ENCODE measurements around the gene AKAP8L. TPM values are rescaled to one million over a fixed set of nuclear protein-coding genes. Genes with fewer than 3 reads are reported as not detected.

Gene AKAP8L
- total and polyA plus RNA-seq, 9 of the 15 experiments (the other 6 are each of a cell fraction or from before 2014, with no cell fraction given) = 2.4 to 116 (median 70.7) TPM

DNA sequence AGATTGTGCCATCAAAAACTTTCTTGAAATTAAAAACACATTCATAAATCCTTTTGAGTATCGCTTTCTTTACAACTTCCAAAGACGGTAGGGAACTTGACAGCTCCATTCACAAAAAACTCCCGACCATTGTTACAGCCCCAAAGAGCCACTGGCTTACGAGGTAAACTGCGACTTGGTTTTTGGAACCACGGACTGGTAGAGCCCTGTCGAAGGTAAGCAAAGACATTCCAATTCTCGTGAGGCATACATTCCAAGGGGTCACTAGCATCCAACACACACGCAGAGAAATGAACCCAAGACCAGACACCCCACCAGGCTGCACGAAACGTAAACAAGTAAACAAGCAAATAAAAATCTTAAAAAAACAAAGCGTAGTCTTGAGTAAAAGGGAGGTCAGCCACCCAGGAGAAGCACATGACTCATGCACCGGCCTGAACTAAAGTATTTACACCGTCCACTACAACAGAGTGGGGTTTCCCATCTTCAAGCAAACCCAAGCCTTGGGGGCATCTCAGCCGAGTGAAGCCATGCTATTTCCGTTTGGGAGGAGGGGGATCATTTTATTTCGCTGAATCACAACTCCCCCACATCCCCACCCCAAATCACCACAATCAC, 87.9 kb downstream of the AKAP8L start (continued):
- TF ChIP-seq HES1 (IDR thresholded peaks at IDR 0.05; ENCODE audit: low read depth) = no peak
- no peak for TF ChIP-seq POLR2A (conservative IDR thresholded peaks at IDR 0.05)
- TF ChIP-seq TAF1 (IDR thresholded peaks at IDR 0.05; ENCODE audit: control insufficient read depth, extremely low read depth, insufficient read depth, low read length, severe bottlenecking) = no peak
- no peak for TF ChIP-seq PTBP1 (IDR thresholded peaks at IDR 0.05; ENCODE audit: low read depth, low read length)
- TF ChIP-seq ZNF197 (CRISPR knock-in tag; IDR thresholded peaks at IDR 0.05; ENCODE audit: low read depth) = no peak
- TF ChIP-seq, protein P1, sequence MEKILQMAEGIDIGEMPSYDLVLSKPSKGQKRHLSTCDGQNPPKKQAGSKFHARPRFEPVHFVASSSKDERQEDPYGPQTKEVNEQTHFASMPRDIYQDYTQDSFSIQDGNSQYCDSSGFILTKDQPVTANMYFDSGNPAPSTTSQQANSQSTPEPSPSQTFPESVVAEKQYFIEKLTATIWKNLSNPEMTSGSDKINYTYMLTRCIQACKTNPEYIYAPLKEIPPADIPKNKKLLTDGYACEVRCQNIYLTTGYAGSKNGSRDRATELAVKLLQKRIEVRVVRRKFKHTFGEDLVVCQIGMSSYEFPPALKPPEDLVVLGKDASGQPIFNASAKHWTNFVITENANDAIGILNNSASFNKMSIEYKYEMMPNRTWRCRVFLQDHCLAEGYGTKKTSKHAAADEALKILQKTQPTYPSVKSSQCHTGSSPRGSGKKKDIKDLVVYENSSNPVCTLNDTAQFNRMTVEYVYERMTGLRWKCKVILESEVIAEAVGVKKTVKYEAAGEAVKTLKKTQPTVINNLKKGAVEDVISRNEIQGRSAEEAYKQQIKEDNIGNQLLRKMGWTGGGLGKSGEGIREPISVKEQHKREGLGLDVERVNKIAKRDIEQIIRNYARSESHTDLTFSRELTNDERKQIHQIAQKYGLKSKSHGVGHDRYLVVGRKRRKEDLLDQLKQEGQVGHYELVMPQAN (IDR thresholded peaks at IDR 0.05; ENCODE audit: borderline replicate concordance) = 0 out of 2 replicates have a peak, but pooled peaks have one; percentile 48
- TF ChIP-seq PRMT5 (CRISPR knock-in tag; IDR thresholded peaks at IDR 0.05) = no peak
- TF ChIP-seq KLF1 (tag; IDR thresholded peaks at IDR 0.05) = no peak
- TF ChIP-seq, protein P2, sequence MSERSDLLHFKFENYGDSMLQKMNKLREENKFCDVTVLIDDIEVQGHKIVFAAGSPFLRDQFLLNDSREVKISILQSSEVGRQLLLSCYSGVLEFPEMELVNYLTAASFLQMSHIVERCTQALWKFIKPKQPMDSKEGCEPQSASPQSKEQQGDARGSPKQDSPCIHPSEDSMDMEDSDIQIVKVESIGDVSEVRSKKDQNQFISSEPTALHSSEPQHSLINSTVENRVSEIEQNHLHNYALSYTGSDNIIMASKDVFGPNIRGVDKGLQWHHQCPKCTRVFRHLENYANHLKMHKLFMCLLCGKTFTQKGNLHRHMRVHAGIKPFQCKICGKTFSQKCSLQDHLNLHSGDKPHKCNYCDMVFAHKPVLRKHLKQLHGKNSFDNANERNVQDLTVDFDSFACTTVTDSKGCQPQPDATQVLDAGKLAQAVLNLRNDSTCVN (CRISPR knock-in tag; IDR thresholded peaks at IDR 0.05) = no peak
- TF ChIP-seq ZNF282 (CRISPR knock-in tag; IDR thresholded peaks at IDR 0.05) = no peak
- TF ChIP-seq GATA2 (CRISPR knock-in tag; IDR thresholded peaks at IDR 0.05) = no peak
- TF ChIP-seq FOXJ2 (tag; IDR thresholded peaks at IDR 0.05) = no peak
- TF ChIP-seq ZZZ3 (IDR thresholded peaks at IDR 0.05) = no peak
- no peak for TF ChIP-seq BACH1 (tag; IDR thresholded peaks at IDR 0.05)
- no peak for TF ChIP-seq ZNF324 (CRISPR knock-in tag; IDR thresholded peaks at IDR 0.05)
- TF ChIP-seq MYC (IDR thresholded peaks at IDR 0.05; ENCODE audit: low read depth, low read length) = no peak
- no peak for TF ChIP-seq MYC (CRISPR knock-in tag; IDR thresholded peaks at IDR 0.05; ENCODE audit: borderline replicate concordance, low read depth)
- TF ChIP-seq MIER1 (IDR thresholded peaks at IDR 0.05; ENCODE audit: low read depth) = no peak
- TF ChIP-seq NR2C1 (IDR thresholded peaks at IDR 0.05) = no peak
- no peak for TF ChIP-seq NR2C1 (tag; IDR thresholded peaks at IDR 0.05)
- no peak for TF ChIP-seq TAL1 (IDR thresholded peaks at IDR 0.05)
- no peak for TF ChIP-seq HNRNPL (IDR thresholded peaks at IDR 0.05; ENCODE audit: low read depth, low read length)
- no peak for TF ChIP-seq ARID3A (IDR thresholded peaks at IDR 0.05; ENCODE audit: borderline replicate concordance, low read depth, low read length)
- TF ChIP-seq, protein P3, sequence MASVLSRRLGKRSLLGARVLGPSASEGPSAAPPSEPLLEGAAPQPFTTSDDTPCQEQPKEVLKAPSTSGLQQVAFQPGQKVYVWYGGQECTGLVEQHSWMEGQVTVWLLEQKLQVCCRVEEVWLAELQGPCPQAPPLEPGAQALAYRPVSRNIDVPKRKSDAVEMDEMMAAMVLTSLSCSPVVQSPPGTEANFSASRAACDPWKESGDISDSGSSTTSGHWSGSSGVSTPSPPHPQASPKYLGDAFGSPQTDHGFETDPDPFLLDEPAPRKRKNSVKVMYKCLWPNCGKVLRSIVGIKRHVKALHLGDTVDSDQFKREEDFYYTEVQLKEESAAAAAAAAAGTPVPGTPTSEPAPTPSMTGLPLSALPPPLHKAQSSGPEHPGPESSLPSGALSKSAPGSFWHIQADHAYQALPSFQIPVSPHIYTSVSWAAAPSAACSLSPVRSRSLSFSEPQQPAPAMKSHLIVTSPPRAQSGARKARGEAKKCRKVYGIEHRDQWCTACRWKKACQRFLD (CRISPR knock-in tag; IDR thresholded peaks at IDR 0.05) = no peak
